Astrocyte of the spinal cord (primary cell): ENCODE data around the gene RCAN1.

Experiments
- DNase-seq: peaks from one replicate; pipeline ENCODE4 v3.0.0; 2011; ENCODE audit warnings: low read depth, low spot score
- H3K4me3 ChIP-seq: 2 replicates; pipeline ENCODE4 v1.5.1; 2011; ENCODE audit warnings: low read depth, mild to moderate bottlenecking, low read length, moderate library complexity
- in situ Hi-C: cut with HindIII; loops from 2 replicates; pipeline ENCODE4 v1.10.0; 2017; ENCODE audit warnings: low sequenced_read_pairs
- TF ChIP-seq, protein P1 (sequence below): IDR thresholded peaks from 2 replicates; pipeline ENCODE4 v1.5.1; 2012; ENCODE audit warnings: low read depth, mild to moderate bottlenecking, low read length, inconsistent platforms

Gene RCAN1

DNA sequence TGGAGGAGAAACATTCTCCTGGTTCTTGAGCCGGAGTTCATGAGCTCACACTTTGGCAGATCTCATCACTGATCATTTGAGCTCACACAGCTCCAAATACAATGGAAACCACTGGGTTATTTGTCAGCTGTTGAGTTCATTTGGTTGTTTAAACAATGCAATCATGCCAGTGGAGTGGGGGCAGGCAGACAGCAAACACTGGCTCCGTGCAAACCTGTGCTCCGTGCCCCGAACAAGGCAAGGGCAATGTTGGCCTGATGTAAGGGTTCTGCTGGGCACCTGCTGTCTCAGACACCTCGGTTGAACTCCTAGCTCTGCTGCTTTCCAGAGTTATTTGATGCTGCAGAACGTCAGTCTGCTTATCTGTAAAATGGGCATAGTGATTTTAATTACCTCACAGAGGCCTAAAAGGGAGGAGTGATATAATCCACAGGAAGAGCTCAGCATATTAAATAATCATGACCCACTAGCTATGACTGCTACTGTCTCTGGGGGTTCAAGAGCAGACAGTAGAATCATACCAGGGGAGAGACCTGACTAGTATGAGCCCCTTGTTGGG, 33.9 kb upstream of the RCAN1 start:
- no peak overlapping the region for H3K4me3 ChIP-seq
- TF ChIP-seq, protein P1, sequence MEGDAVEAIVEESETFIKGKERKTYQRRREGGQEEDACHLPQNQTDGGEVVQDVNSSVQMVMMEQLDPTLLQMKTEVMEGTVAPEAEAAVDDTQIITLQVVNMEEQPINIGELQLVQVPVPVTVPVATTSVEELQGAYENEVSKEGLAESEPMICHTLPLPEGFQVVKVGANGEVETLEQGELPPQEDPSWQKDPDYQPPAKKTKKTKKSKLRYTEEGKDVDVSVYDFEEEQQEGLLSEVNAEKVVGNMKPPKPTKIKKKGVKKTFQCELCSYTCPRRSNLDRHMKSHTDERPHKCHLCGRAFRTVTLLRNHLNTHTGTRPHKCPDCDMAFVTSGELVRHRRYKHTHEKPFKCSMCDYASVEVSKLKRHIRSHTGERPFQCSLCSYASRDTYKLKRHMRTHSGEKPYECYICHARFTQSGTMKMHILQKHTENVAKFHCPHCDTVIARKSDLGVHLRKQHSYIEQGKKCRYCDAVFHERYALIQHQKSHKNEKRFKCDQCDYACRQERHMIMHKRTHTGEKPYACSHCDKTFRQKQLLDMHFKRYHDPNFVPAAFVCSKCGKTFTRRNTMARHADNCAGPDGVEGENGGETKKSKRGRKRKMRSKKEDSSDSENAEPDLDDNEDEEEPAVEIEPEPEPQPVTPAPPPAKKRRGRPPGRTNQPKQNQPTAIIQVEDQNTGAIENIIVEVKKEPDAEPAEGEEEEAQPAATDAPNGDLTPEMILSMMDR = no peak
- in situ Hi-C loops = no loop called here
- DNase-seq = no peak

DNA sequence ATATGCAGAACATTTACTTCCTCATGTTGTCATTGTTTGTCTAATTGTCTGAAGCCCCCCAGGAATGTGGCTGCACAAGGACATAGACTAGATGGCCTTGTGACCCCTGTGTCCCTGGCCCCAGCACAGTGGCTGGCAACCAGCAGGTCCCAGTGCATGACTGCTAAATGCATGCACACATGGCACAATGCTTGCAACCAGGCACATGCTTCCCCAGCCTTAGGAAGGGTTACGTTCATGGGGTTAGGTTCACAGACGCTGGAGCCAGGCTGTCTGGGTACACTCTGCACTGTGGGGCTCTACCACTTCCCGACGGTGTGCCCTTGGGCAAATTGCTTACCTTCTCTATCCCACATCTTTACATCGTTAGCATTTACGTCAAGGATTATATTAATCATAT, 32.6 kb upstream of the RCAN1 start:
- H3K4me3 ChIP-seq = no peak overlapping the region
- no peak for DNase-seq
- in situ Hi-C loops = no loop called here
- TF ChIP-seq, protein P1 = no peak

DNA sequence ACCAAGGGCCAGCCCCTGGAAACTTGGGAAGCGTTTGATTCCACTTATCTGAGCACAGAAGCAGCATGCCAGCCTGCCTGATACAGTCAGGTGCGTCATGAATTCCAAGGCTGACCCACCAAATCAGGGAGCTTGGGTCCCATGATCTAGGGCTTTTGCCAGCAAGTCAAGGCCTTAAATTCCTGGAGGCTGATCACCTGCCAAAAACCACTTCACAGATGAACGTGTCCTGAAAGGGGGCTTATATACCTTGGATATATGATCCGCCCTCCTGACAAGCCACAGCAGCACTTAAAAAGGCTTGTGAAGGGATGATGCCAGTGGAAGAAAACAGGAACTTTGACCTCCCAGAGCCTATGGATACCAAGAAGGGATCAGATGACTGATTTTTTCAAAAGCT, 29.9 kb upstream of the RCAN1 start:
- in situ Hi-C loops = no loop called here
- DNase-seq = no peak
- H3K4me3 ChIP-seq = no peak overlapping the region
- TF ChIP-seq, protein P1 = no peak

DNA sequence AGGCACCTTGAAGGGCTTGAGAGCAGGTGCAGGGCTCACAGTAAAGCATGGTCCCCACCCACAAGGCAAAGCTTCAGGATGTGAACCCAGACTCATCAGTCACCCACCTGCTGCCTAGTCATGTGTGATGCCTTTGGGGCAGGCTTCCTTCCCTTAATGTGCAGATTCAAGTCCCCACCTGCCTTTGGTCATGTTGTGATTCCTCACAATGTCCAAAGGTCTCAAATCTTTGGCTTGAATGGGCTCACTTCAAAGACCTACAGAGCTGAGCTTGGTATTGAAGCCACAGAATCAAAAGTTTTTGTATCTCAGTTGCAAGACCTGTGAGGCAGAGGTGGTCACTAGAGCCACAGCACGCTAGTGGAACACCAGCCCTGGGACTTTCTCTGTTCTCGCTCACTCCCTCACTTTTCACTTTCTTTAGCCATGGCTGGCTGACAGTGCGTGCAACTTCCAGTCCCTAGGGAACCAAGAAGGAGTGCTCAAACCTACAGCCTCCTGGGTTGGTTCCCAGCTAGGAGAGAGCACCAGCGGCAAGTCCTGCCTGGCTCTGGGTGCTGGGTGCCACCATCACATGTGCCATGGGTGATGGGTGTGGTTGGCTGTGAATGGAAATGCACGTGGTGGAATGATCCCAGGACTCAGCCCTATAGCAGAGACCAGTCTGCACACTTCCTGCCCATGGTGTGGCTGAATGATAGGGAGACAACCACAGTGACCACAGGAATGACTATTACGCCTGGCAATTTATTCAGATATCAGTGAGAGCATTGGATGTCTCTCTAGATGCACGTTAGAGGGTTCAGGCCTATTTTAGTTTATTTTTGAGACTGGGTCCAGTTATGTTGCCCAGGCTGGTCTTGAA, 27.5 kb upstream of the RCAN1 start:
- TF ChIP-seq, protein P1 = no peak
- no peak overlapping the region for H3K4me3 ChIP-seq
- peak; percentile 17 for DNase-seq
- in situ Hi-C loops = no loop called here

DNA sequence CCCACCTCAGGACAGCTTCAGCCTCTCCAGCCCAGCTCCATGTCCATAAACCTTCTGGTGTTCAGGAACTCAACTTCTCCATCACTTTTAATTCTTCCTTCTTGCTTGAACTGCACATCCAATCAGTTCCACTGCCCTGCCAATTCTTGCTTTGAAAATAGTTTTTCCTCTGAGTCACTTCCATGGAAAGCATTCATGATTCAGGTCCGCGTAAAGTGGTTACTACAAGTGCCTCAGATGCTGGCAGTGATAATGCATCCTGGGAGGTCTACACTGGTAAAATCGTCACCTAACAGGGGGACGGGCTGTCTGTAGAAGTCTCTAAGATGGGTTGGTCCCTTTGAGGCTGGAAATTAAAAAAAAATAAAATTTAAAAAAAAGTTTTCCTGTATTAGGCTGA, 25.9 kb upstream of the RCAN1 start:
- no peak overlapping the region for H3K4me3 ChIP-seq
- peak; percentile 87 for DNase-seq
- TF ChIP-seq, protein P1 = no peak
- in situ Hi-C loops = no loop called here

DNA sequence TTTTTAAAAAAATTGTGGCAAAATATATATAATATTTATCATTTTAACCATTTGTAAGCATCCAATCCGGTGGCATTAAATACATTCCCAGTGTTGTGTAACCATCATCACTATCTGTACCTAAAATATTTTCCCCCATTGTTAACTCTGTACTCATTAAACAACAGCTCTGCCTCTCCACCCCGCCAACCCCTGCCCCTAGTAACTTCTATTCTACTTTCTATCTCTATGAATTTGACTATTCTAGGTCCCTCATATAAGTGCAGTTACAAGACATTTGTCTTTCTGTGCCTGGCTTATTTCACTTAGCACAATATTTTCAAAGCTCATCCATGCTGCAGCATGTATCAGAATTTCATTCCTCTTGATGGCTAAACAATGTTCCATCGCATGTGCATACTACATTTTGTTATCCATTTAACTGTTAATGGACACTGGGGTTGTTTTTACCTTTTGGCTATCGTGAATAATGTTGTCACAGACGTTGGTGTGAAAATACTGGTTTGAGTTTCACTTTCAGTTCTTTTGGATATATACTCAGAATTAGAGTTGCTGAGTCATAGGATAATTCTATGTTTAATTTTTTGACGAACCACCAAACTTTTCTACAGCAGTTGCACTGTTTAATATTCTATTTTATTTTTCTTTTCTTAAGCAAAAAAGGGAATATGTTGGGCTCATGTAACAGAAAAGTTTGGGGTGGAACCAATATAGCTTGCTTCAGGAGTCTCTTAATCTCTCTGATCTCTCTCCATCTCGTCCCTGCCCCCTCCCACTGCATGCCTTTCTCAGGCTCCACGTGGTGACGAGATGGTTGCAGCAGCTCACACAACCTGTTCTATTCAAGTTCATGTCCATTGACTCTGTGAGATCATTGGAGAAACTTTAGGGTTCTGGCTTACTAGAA, 25.2 kb upstream of the RCAN1 start:
- in situ Hi-C loops = no loop called here
- DNase-seq = peak; percentile 8
- TF ChIP-seq, protein P1 = no peak
- no peak overlapping the region for H3K4me3 ChIP-seq
